Activated T-cell treated with anti-CD3 and anti-CD28 coated beads, Interleukin-2, amount 50 U/mL, for 24 hours (primary cell): ENCODE data around the gene TP53RK.
"Not testable (repeated sequence)": the region's sequence is repeated elsewhere in the genome, so short reads cannot be mapped to it uniquely, and the experiment has no call there.

Experiments
- DNase-seq: peaks from one replicate; pipeline ENCODE4 v3.0.0-alpha.2; 2020
- H3K27ac Mint-ChIP-seq: 2 replicates; pipeline ENCODE4 v1.8.0; 2020; ENCODE audit warnings: mild to moderate bottlenecking, mixed read lengths
- H3K27me3 Mint-ChIP-seq: 2 replicates; pipeline ENCODE4 v1.8.0; 2020; ENCODE audit warnings: mixed read lengths
- H3K36me3 Mint-ChIP-seq: 2 replicates; pipeline ENCODE4 v1.8.0; 2020; ENCODE audit warnings: low read depth, mixed read lengths
- H3K4me1 Mint-ChIP-seq: 2 replicates; pipeline ENCODE4 v1.8.0; 2020; ENCODE audit warnings: low read depth, mixed read lengths
- H3K4me3 Mint-ChIP-seq: 2 replicates; pipeline ENCODE4 v1.8.0; 2020; ENCODE audit warnings: mild to moderate bottlenecking, moderate library complexity, mixed read lengths
- H3K9me3 Mint-ChIP-seq: 2 replicates; pipeline ENCODE4 v1.8.0; 2020; ENCODE audit warnings: mixed read lengths

TP53RK gene

GRCh38 chr20:46681032-46681854 lies 8.0 kb downstream of the TP53RK start:
- Mint-ChIP-seq H3K36me3 (peaks cover 28% of the 10 kb centered on the region), H3K27ac (no peak overlapping the region), H3K9me3 (no peaks in the 10 kb centered on the region), H3K27me3 (no peaks in the 10 kb centered on the region), H3K4me3 (no peak overlapping the region), H3K4me1 (peaks cover 43% of the 10 kb centered on the region)
- peak; percentile 69 for DNase-seq

- Mint-ChIP-seq H3K27me3 (no peaks in the 10 kb centered on the region), H3K9me3 (no peaks in the 10 kb centered on the region), H3K27ac (no peak overlapping the region), H3K36me3 (peaks cover 22% of the 10 kb centered on the region), H3K4me3 (no peak overlapping the region), H3K4me1 (peaks cover 37% of the 10 kb centered on the region)
- DNase-seq = no peak
Measured at GRCh38 chr20:46680684-46681031, 8.6 kb downstream of the TP53RK start.

- Mint-ChIP-seq H3K9me3 (no peaks in the 10 kb centered on the region), H3K4me3 (no peak overlapping the region), H3K36me3 (peaks cover 2% of the 10 kb centered on the region), H3K4me1 (peaks cover 20% of the 10 kb centered on the region), H3K27me3 (no peaks in the 10 kb centered on the region), H3K27ac (no peak overlapping the region)
- no peak for DNase-seq
Measured at GRCh38 chr20:46678516-46678915, 10.7 kb downstream of the TP53RK start.

GRCh38 chr20:46677608-46678007 lies 11.6 kb downstream of the TP53RK start:
- H3K27ac Mint-ChIP-seq = no peak overlapping the region
- no peaks in the 10 kb centered on the region for H3K9me3 Mint-ChIP-seq
- no peaks in the 10 kb centered on the region for H3K36me3 Mint-ChIP-seq
- H3K27me3 Mint-ChIP-seq = no peaks in the 10 kb centered on the region
- DNase-seq = no peak
- no peak overlapping the region for H3K4me3 Mint-ChIP-seq
- peaks cover 15% of the 10 kb centered on the region for H3K4me1 Mint-ChIP-seq

GRCh38 chr20:46676649-46677316 lies 12.5 kb downstream of the TP53RK start:
- H3K4me1 Mint-ChIP-seq, H3K27ac Mint-ChIP-seq, H3K36me3 Mint-ChIP-seq, H3K4me3 Mint-ChIP-seq, H3K27me3 Mint-ChIP-seq, H3K9me3 Mint-ChIP-seq, DNase-seq: not testable (repeated sequence)

- peaks cover 8% of the 10 kb centered on the region for H3K36me3 Mint-ChIP-seq
- H3K27me3 Mint-ChIP-seq = no peaks in the 10 kb centered on the region
- no peak overlapping the region for H3K27ac Mint-ChIP-seq
- H3K4me3 Mint-ChIP-seq = no peak overlapping the region
- H3K4me1 Mint-ChIP-seq = no peaks in the 10 kb centered on the region
- peaks cover 17% of the 10 kb centered on the region for H3K9me3 Mint-ChIP-seq
- DNase-seq = no peak
Measured at GRCh38 chr20:46674253-46675083, 14.8 kb downstream of the TP53RK start.

GRCh38 chr20:46673394-46674252 lies 15.6 kb downstream of the TP53RK start:
- H3K36me3 Mint-ChIP-seq = peaks cover 11% of the 10 kb centered on the region
- DNase-seq = no peak
- H3K27ac Mint-ChIP-seq = no peak overlapping the region
- H3K27me3 Mint-ChIP-seq = no peaks in the 10 kb centered on the region
- H3K9me3 Mint-ChIP-seq = peaks cover 17% of the 10 kb centered on the region
- no peak overlapping the region for H3K4me3 Mint-ChIP-seq
- H3K4me1 Mint-ChIP-seq = no peaks in the 10 kb centered on the region

GRCh38 chr20:46672543-46673148 lies 16.6 kb downstream of the TP53RK start:
- Mint-ChIP-seq H3K4me3 (no peak overlapping the region), H3K27me3 (no peaks in the 10 kb centered on the region), H3K4me1 (no peaks in the 10 kb centered on the region), H3K27ac (no peak overlapping the region), H3K9me3 (peaks cover 17% of the 10 kb centered on the region), H3K36me3 (peaks cover 11% of the 10 kb centered on the region)
- DNase-seq = no peak

- Mint-ChIP-seq H3K36me3 (peaks cover 11% of the 10 kb centered on the region), H3K27ac (no peak overlapping the region), H3K4me1 (no peaks in the 10 kb centered on the region), H3K27me3 (no peaks in the 10 kb centered on the region), H3K4me3 (no peak overlapping the region), H3K9me3 (peaks cover 17% of the 10 kb centered on the region)
- no peak for DNase-seq
Measured at GRCh38 chr20:46671866-46672542, 17.2 kb downstream of the TP53RK start.

- Mint-ChIP-seq H3K9me3 (peaks cover 17% of the 10 kb centered on the region), H3K27me3 (no peaks in the 10 kb centered on the region), H3K4me3 (no peak overlapping the region), H3K36me3 (peaks cover 11% of the 10 kb centered on the region), H3K4me1 (no peaks in the 10 kb centered on the region), H3K27ac (no peak overlapping the region)
- DNase-seq = no peak
Measured at GRCh38 chr20:46670585-46671584, 18.4 kb downstream of the TP53RK start.

- no peaks in the 10 kb centered on the region for H3K27me3 Mint-ChIP-seq
- DNase-seq = no peak
- H3K9me3 Mint-ChIP-seq = peaks cover 17% of the 10 kb centered on the region
Measured at GRCh38 chr20:46670228-46670584, 19.0 kb downstream of the TP53RK start.

GRCh38 chr20:46666818-46667515 lies 22.3 kb downstream of the TP53RK start:
- Mint-ChIP-seq H3K27ac (no peak overlapping the region), H3K36me3 (peaks cover 11% of the 10 kb centered on the region), H3K9me3 (peaks cover 17% of the 10 kb centered on the region)

More at GRCh38 chr20:46670228-46670584, 19.0 kb downstream of the TP53RK start:
- H3K27ac Mint-ChIP-seq = no peak overlapping the region
- H3K4me3 Mint-ChIP-seq = no peak overlapping the region
- H3K36me3 Mint-ChIP-seq = peaks cover 11% of the 10 kb centered on the region
- no peaks in the 10 kb centered on the region for H3K4me1 Mint-ChIP-seq

More at GRCh38 chr20:46666818-46667515, 22.3 kb downstream of the TP53RK start:
- Mint-ChIP-seq H3K4me3 (no peak overlapping the region), H3K27me3 (no peaks in the 10 kb centered on the region), H3K4me1 (no peaks in the 10 kb centered on the region)
- no peak for DNase-seq
